ENCODE data around the gene CIDEC.

DNA sequence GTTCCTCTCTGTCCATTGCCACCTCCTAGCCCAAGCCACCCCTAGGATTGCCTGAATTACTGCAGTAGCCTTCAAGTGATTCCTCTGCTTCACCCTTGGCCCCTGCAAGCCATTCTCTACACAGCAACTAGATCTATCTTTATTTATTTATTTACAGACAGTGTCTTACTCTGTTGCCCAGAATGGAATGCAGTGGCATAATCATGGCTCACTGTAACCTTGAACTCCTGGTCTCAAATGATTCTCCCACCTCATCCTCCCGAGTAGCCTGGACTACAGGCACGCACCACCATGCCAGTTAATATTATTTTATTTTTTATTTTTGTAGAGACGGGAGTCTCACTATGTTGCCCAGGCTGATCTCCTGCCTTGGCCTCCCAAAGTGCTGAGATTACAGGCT, 8.5 kb upstream of the CIDEC start:
- TF ChIP-seq, protein P1, sequence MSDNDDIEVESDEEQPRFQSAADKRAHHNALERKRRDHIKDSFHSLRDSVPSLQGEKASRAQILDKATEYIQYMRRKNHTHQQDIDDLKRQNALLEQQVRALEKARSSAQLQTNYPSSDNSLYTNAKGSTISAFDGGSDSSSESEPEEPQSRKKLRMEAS (IDR thresholded peaks at IDR 0.05) = no peak
- TF ChIP-seq ATF7-NPFF (CRISPR knock-in tag; IDR thresholded peaks at IDR 0.05; ENCODE audit: low read depth) = no peak
- no peak for TF ChIP-seq ATF1 (CRISPR knock-in tag; IDR thresholded peaks at IDR 0.05)
- TF ChIP-seq ZNF121 (CRISPR knock-in tag; IDR thresholded peaks at IDR 0.05) = peak; percentile 86
- no peak for TF ChIP-seq ZNF761 (CRISPR knock-in tag; conservative IDR thresholded peaks at IDR 0.05)
- TF ChIP-seq GABPB1 (CRISPR knock-in tag; IDR thresholded peaks at IDR 0.05) = no peak
- no peak for TF ChIP-seq ZFP37 (CRISPR knock-in tag; IDR thresholded peaks at IDR 0.05; ENCODE audit: borderline replicate concordance)
- TF ChIP-seq JUNB (CRISPR knock-in tag; IDR thresholded peaks at IDR 0.05; ENCODE audit: borderline replicate concordance) = no peak
- TF ChIP-seq, protein P2, sequence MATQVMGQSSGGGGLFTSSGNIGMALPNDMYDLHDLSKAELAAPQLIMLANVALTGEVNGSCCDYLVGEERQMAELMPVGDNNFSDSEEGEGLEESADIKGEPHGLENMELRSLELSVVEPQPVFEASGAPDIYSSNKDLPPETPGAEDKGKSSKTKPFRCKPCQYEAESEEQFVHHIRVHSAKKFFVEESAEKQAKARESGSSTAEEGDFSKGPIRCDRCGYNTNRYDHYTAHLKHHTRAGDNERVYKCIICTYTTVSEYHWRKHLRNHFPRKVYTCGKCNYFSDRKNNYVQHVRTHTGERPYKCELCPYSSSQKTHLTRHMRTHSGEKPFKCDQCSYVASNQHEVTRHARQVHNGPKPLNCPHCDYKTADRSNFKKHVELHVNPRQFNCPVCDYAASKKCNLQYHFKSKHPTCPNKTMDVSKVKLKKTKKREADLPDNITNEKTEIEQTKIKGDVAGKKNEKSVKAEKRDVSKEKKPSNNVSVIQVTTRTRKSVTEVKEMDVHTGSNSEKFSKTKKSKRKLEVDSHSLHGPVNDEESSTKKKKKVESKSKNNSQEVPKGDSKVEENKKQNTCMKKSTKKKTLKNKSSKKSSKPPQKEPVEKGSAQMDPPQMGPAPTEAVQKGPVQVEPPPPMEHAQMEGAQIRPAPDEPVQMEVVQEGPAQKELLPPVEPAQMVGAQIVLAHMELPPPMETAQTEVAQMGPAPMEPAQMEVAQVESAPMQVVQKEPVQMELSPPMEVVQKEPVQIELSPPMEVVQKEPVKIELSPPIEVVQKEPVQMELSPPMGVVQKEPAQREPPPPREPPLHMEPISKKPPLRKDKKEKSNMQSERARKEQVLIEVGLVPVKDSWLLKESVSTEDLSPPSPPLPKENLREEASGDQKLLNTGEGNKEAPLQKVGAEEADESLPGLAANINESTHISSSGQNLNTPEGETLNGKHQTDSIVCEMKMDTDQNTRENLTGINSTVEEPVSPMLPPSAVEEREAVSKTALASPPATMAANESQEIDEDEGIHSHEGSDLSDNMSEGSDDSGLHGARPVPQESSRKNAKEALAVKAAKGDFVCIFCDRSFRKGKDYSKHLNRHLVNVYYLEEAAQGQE (IDR thresholded peaks at IDR 0.05; ENCODE audit: borderline replicate concordance in 1 of 2, low read depth in 1 of 2, low read length in 2 of 2) = no peak
- TF ChIP-seq ZNF343 (CRISPR knock-in tag; IDR thresholded peaks at IDR 0.05) = no peak
- TF ChIP-seq POLR2A (IDR thresholded peaks at IDR 0.05; ENCODE audit: insufficient read depth in 1 of 2, low read depth in 2 of 2, low read length in 2 of 2) = no peak
- TF ChIP-seq POLR2AphosphoS5 (IDR thresholded peaks at IDR 0.05; ENCODE audit: low read depth, low read length) = no peak
- no peak for TF ChIP-seq JUND (CRISPR knock-in tag; IDR thresholded peaks at IDR 0.05)

All from HepG2 (cell line).